ENCODE data around the gene CKAP4.

The CKAP4 gene

GRCh38 chr12:106217706-106218105, 30.1 kb downstream of the CKAP4 start:
- Histone ChIP-seq H3F3A (ENCODE audit: insufficient read depth, low read length) (no peaks in the 10 kb centered on the region), H3K4me3 (ENCODE audit: low read depth, low read length, poor library complexity, severe bottlenecking) (no peak overlapping the region), H3K9me2 (ENCODE audit: low read depth, low read length) (no peaks in the 10 kb centered on the region), H3K9ac (ENCODE audit: low read length) (no peak overlapping the region), H3K4me1 (ENCODE audit: insufficient read depth, low read length, severe bottlenecking) (no peaks in the 10 kb centered on the region), H3K36me3 (ENCODE audit: insufficient read depth, low read length) (no peaks in the 10 kb centered on the region), H3K79me2 (ENCODE audit: insufficient read depth, low read length) (no peaks in the 10 kb centered on the region), H3K4me2 (ENCODE audit: low read length) (no peak overlapping the region), H3K9me3 (ENCODE audit: low read length) (no peaks in the 10 kb centered on the region), H3K27ac (ENCODE audit: low read depth, low read length, poor library complexity, severe bottlenecking) (no peak overlapping the region), H3K27me3 (ENCODE audit: insufficient read depth, low read length) (no peaks in the 10 kb centered on the region), H2AFZ (ENCODE audit: low read length) (no peak overlapping the region), H4K20me1 (ENCODE audit: insufficient read depth, low read length) (no peaks in the 10 kb centered on the region)
- TF ChIP-seq CTCF (IDR thresholded peaks at IDR 0.05; ENCODE audit: low read length): no peak
- TF ChIP-seq EZH2 (IDR thresholded peaks at IDR 0.05; ENCODE audit: borderline replicate concordance, low read length): no peak

GRCh38 chr12:106214571-106214970, 33.2 kb downstream of the CKAP4 start:
- H3K9ac ChIP-seq (ENCODE audit: low read length): no peak overlapping the region
- no peaks in the 10 kb centered on the region for H3K27me3 ChIP-seq (ENCODE audit: insufficient read depth, low read length)
- no peaks in the 10 kb centered on the region for H3K9me3 ChIP-seq (ENCODE audit: low read length)
- no peak for TF ChIP-seq CTCF (IDR thresholded peaks at IDR 0.05; ENCODE audit: low read length)
- H4K20me1 ChIP-seq (ENCODE audit: insufficient read depth, low read length): no peaks in the 10 kb centered on the region
- H3F3A ChIP-seq (ENCODE audit: insufficient read depth, low read length): no peaks in the 10 kb centered on the region
- no peaks in the 10 kb centered on the region for H3K36me3 ChIP-seq (ENCODE audit: insufficient read depth, low read length)
- H3K4me3 ChIP-seq (ENCODE audit: low read depth, low read length, poor library complexity, severe bottlenecking): no peak overlapping the region
- H3K9me2 ChIP-seq (ENCODE audit: low read depth, low read length): no peaks in the 10 kb centered on the region
- H3K4me2 ChIP-seq (ENCODE audit: low read length): no peak overlapping the region
- H3K79me2 ChIP-seq (ENCODE audit: insufficient read depth, low read length): no peaks in the 10 kb centered on the region
- H3K4me1 ChIP-seq (ENCODE audit: insufficient read depth, low read length, severe bottlenecking): no peaks in the 10 kb centered on the region
- H2AFZ ChIP-seq (ENCODE audit: low read length): no peak overlapping the region
- H3K27ac ChIP-seq (ENCODE audit: low read depth, low read length, poor library complexity, severe bottlenecking): no peak overlapping the region

GRCh38 chr12:106213662-106214061, 34.2 kb downstream of the CKAP4 start:
- no peaks in the 10 kb centered on the region for H3K36me3 ChIP-seq (ENCODE audit: insufficient read depth, low read length)
- no peak for TF ChIP-seq CTCF (IDR thresholded peaks at IDR 0.05; ENCODE audit: low read length)
- TF ChIP-seq EZH2 (IDR thresholded peaks at IDR 0.05; ENCODE audit: borderline replicate concordance, low read length): no peak
- H3K4me3 ChIP-seq (ENCODE audit: low read depth, low read length, poor library complexity, severe bottlenecking): no peak overlapping the region
- no peaks in the 10 kb centered on the region for H3K79me2 ChIP-seq (ENCODE audit: insufficient read depth, low read length)
- no peaks in the 10 kb centered on the region for H3K4me1 ChIP-seq (ENCODE audit: insufficient read depth, low read length, severe bottlenecking)
- H4K20me1 ChIP-seq (ENCODE audit: insufficient read depth, low read length): no peaks in the 10 kb centered on the region
- H3K9ac ChIP-seq (ENCODE audit: low read length): no peak overlapping the region
- H3K27me3 ChIP-seq (ENCODE audit: insufficient read depth, low read length): no peaks in the 10 kb centered on the region
- H3K27ac ChIP-seq (ENCODE audit: low read depth, low read length, poor library complexity, severe bottlenecking): no peak overlapping the region
- H3F3A ChIP-seq (ENCODE audit: insufficient read depth, low read length): no peaks in the 10 kb centered on the region
- H3K9me3 ChIP-seq (ENCODE audit: low read length): no peaks in the 10 kb centered on the region
- no peak overlapping the region for H3K4me2 ChIP-seq (ENCODE audit: low read length)
- no peak overlapping the region for H2AFZ ChIP-seq (ENCODE audit: low read length)
- no peaks in the 10 kb centered on the region for H3K9me2 ChIP-seq (ENCODE audit: low read depth, low read length)

Measured in OCI-LY1 (cell line).